Measurements from ENCODE around the gene FFAR1.

The FFAR1 gene

DNA sequence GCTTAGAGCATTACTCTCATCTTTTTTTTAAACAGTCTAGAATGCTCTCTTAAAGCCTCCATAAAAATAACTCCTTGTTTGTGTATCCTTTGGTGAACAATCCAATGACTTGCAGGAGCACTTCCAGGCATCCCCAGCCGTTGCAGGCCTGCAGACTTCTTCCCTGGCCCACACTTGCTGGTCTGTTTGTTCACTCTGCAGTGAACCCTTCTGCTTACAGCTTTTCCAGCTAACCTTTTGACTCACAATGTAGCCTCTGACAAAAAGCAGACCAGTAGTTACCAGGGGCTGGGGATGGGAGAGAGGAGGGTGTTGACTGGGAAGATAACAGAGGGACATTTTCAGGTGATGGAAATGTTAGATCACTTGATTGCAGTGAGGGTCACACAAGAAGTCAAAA, 32.3 kb downstream of the FFAR1 start:
- TF ChIP-seq CTCF (IDR thresholded peaks at IDR 0.05; ENCODE audit: control insufficient read depth, extremely low read depth, insufficient read depth), result no peak
- H3K4me3 ChIP-seq (ENCODE audit: low read depth, low read length), result no peak overlapping the region
- DNase-seq (ENCODE audit: low read depth), result no peak

DNA sequence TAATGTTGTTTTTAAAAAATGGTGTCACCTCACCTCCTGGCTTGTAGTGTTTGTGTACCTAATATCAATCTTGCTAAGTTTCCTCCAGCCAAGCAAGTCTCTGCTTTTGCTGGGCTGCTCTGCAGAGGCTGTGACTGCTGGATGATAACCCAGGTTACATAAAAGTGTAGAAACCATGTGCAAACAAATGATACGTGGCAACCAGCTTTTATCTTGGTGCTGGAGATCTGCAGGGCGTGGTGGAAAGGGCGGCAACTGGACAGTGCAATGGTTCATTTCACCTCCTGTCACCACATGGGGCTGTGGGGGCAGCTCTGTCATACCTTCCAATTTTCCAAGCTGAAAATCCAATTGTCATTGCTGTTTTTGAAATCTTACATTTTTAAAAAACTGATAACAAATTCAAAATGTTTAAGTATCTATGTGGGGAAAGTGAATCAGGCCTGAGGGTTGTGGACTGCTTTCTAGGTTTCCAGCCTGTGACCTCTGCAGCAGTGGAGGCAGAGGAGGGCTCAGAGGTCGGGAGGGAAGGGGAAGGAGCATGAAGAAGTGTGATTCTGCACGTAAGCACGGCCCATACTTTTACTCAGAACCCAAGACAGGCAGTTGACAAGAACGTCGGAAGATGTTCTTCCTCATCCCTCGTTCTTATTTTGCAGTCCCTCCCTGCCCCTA, 32.9 kb downstream of the FFAR1 start:
- DNase-seq (ENCODE audit: low read depth), result no peak
- no peak for TF ChIP-seq CTCF (IDR thresholded peaks at IDR 0.05; ENCODE audit: control insufficient read depth, extremely low read depth, insufficient read depth)
- H3K4me3 ChIP-seq (ENCODE audit: low read depth, low read length), result no peak overlapping the region

DNA sequence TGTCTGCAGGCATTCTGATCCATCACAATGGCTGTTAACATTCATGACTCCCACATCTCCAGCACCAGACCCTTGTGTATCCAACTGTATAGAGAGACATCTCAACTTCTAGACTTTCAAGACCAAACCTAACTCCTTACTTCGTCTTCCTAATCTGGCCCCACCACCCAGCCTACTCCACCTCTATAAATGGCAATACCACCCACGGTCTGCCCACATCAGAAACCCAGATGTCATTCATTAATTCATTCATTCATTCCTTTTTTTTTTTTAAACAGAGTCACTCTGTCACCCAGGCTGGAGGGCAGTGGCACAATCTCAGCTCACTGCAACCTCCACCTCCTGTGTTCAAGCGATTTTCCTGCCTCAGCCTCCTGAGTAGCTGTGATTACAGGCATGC, 33.6 kb downstream of the FFAR1 start:
- TF ChIP-seq CTCF (IDR thresholded peaks at IDR 0.05; ENCODE audit: control insufficient read depth, extremely low read depth, insufficient read depth), result no peak
- H3K4me3 ChIP-seq (ENCODE audit: low read depth, low read length), result no peak overlapping the region
- DNase-seq (ENCODE audit: low read depth), result no peak

GRCh38 chr19:35381926-35382325, 34.2 kb downstream of the FFAR1 start:
- no peak for TF ChIP-seq CTCF (IDR thresholded peaks at IDR 0.05; ENCODE audit: control insufficient read depth, extremely low read depth, insufficient read depth)
- H3K4me3 ChIP-seq (ENCODE audit: low read depth, low read length), result no peak overlapping the region
- DNase-seq (ENCODE audit: low read depth), result no peak

GRCh38 chr19:35383536-35383935, 35.8 kb downstream of the FFAR1 start:
- DNase-seq (ENCODE audit: low read depth), result no peak
- H3K4me3 ChIP-seq (ENCODE audit: low read depth, low read length), result no peak overlapping the region
- no peak for TF ChIP-seq CTCF (IDR thresholded peaks at IDR 0.05; ENCODE audit: control insufficient read depth, extremely low read depth, insufficient read depth)

DNA sequence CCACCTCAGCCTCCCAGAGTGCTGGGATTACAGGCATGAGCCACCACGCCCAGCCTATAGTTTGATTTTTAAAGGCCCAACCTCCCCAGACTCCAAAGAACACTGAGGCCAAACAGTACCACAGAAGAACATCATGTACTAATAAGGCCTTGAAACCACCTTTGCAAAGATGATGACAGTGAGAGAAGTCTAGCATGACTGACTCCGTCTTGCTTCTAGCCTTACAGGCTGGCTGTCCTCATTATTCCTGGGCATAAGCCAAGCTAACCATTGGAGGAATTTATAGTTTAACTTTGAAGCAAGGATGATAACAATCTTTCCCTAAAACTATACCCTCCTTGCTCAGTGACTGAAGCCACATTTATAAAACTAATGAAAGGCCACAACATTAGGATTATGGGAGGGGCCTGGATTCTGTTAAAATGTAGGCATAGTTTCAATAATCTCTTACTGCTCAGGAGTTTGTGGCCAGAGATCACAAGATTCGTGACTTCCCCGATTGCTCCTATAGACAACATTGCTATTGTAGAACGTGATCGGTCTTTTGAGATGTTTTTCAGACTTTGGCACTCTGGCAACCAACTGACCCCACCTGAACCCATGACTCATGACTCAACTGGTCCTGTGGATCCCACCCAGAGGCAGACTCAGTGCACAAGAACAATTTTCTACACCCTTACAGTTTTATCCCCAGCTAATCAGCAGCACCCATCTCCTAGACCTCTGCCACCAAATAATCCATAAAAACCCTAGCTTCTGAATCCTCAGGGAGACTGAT, 40.8 kb downstream of the FFAR1 start:
- no peak overlapping the region for H3K4me3 ChIP-seq (ENCODE audit: low read depth, low read length)
- DNase-seq (ENCODE audit: low read depth), result peak; percentile 19
- TF ChIP-seq CTCF (IDR thresholded peaks at IDR 0.05; ENCODE audit: control insufficient read depth, extremely low read depth, insufficient read depth), result no peak

All from LNCaP clone FGC (cell line).